IMR-90 (cell line): ENCODE results near the gene SIGLEC12. TPM values are rescaled to one million over a fixed set of nuclear protein-coding genes. Genes with fewer than 3 reads are reported as not detected.

Source experiments
- ATAC-seq: fragments of 200-7000 bp; cut with Tn5 transposase; 2 replicates; pipeline ENCODE4 v1.9.1; 2020; ENCODE audit warnings: low read depth, mild to moderate bottlenecking, moderate library complexity
- BruUV-seq: library from RNA; stranded (reverse); fragments of 400-500 nt; replicated peaks from 2 replicates; lab custom pipeline; 2021; lab: Mats Ljungman, UMichigan
- CTCF ChIA-PET: fragments of 300-600 bp; formaldehyde crosslinking; extraction: SDS; loops from one replicate; lab custom pipeline; 2021; ENCODE audit warnings: antibody characterized with exemption; lab: Yijun Ruan, JAX
- POLR2A ChIA-PET: fragments of 300-600 bp; sonication (Branson Sonifier 250); formaldehyde crosslinking; loops from one replicate; lab custom pipeline; 2022; ENCODE audit warnings: antibody characterized with exemption; ENCODE audit not compliant: unreplicated experiment; lab: Charles Lee
- DNase-seq: peaks from one replicate; pipeline ENCODE4 v3.0.0; 2013
- H2AFZ ChIP-seq: replicated peaks from 2 replicates; pipeline ENCODE3; 2013; ENCODE audit warnings: low read length, mild to moderate bottlenecking; ENCODE audit not compliant: poor library complexity
- H2AK5ac ChIP-seq: 2 replicates; pipeline ENCODE4 v1.6.1; 2013; ENCODE audit warnings: low read depth, low read length, inconsistent platforms
- H2AK9ac ChIP-seq: replicated peaks from 2 replicates; pipeline ENCODE3; 2013; ENCODE audit warnings: mild to moderate bottlenecking, low read depth, low read length, moderate library complexity; ENCODE audit not compliant: poor library complexity
- H2BK120ac ChIP-seq: 2 replicates; pipeline ENCODE4 v1.6.1; 2013; ENCODE audit warnings: low read depth, low read length, inconsistent platforms
- H2BK15ac ChIP-seq: 3 replicates; pipeline ENCODE4 v1.6.1; 2013; ENCODE audit warnings: low read depth, low read length, inconsistent platforms
- H2BK20ac ChIP-seq: 2 replicates; pipeline ENCODE4 v1.6.1; 2013; ENCODE audit warnings: low read depth, mild to moderate bottlenecking, inconsistent platforms, low read length, moderate library complexity
- H2BK5ac ChIP-seq: 2 replicates; pipeline ENCODE4 v1.6.1; 2013; ENCODE audit warnings: mild to moderate bottlenecking, low read depth, low read length, inconsistent platforms; ENCODE audit not compliant: poor library complexity, severe bottlenecking
- H3K14ac ChIP-seq: replicated peaks from 2 replicates; pipeline ENCODE4 v1.6.1; 2013; ENCODE audit warnings: low read depth, low read length, inconsistent platforms
- H3K18ac ChIP-seq: 2 replicates; pipeline ENCODE4 v1.6.1; 2013; ENCODE audit warnings: low read depth, low read length, control low read depth
- H3K23ac ChIP-seq: 2 replicates; pipeline ENCODE4 v1.6.1; 2013; ENCODE audit warnings: low read depth, low read length, inconsistent platforms
- H3K27ac ChIP-seq: 2 replicates; pipeline ENCODE4 v1.5.1; 2013; ENCODE audit warnings: mild to moderate bottlenecking, control low read depth, low read length; ENCODE audit not compliant: insufficient read depth
- H3K27me3 ChIP-seq: 2 replicates; pipeline ENCODE4 v1.6.1; 2013; ENCODE audit warnings: low read length; ENCODE audit not compliant: control insufficient read depth, insufficient read depth
- H3K36me3 ChIP-seq: 2 replicates; pipeline ENCODE4 v1.6.1; 2013; ENCODE audit warnings: low read length, mixed read lengths; ENCODE audit not compliant: control insufficient read depth, insufficient read depth
- H3K4ac ChIP-seq: 2 replicates; pipeline ENCODE4 v1.6.1; 2013; ENCODE audit warnings: low read depth, low read length, inconsistent platforms
- H3K4me1 ChIP-seq: 2 replicates; pipeline ENCODE4 v1.6.1; 2013; ENCODE audit warnings: low read length, mixed read lengths; ENCODE audit not compliant: control insufficient read depth, insufficient read depth
- H3K4me2 ChIP-seq: 2 replicates; pipeline ENCODE4 v1.6.1; 2013; ENCODE audit warnings: low read depth, mild to moderate bottlenecking, control low read depth, low read length, moderate library complexity
- H3K4me3 ChIP-seq: 2 replicates; pipeline ENCODE4 v1.5.1; 2013; ENCODE audit warnings: low read depth, mild to moderate bottlenecking, control low read depth, low read length, moderate library complexity; ENCODE audit not compliant: insufficient read depth
- H3K56ac ChIP-seq: 2 replicates; pipeline ENCODE4 v1.6.1; 2013; ENCODE audit warnings: low read length, inconsistent platforms; ENCODE audit not compliant: insufficient read depth; ENCODE audit errors: extremely low read depth
- H3K79me1 ChIP-seq, 2 experiments: 2 replicates each; pipeline ENCODE4 v1.6.1; 2013; ENCODE audit warnings: low read length in 2 of 2, inconsistent platforms in 1 of 2, low read depth in 1 of 2
- H3K9ac ChIP-seq: 2 replicates; pipeline ENCODE4 v1.6.1; 2013; ENCODE audit warnings: low read depth, low read length, control low read depth
- H3K9me1 ChIP-seq: 2 replicates; pipeline ENCODE4 v1.6.1; 2013; ENCODE audit warnings: low read length, inconsistent platforms; ENCODE audit not compliant: insufficient read depth
- H3K9me3 ChIP-seq: 2 replicates; pipeline ENCODE4 v1.6.1; 2013; ENCODE audit warnings: low read length; ENCODE audit not compliant: control insufficient read depth, insufficient read depth
- H4K20me1 ChIP-seq: 2 replicates; pipeline ENCODE4 v1.6.1; 2013; ENCODE audit warnings: low read length, inconsistent platforms; ENCODE audit not compliant: insufficient read depth
- H4K5ac ChIP-seq: 2 replicates; pipeline ENCODE4 v1.6.1; 2013; ENCODE audit warnings: mild to moderate bottlenecking, low read depth, low read length, control low read depth
- H4K8ac ChIP-seq, 2 experiments: 2 replicates each; pipeline ENCODE4 v1.6.1; 2013; ENCODE audit warnings: low read depth in 2 of 2, low read length in 2 of 2, control low read depth in 1 of 2, inconsistent platforms in 1 of 2
- H4K91ac ChIP-seq: 2 replicates; pipeline ENCODE4 v1.6.1; 2013; ENCODE audit warnings: low read depth, low read length, inconsistent platforms; ENCODE audit not compliant: insufficient read depth
- POLR2A ChIP-seq: IDR thresholded peaks from 2 replicates; pipeline ENCODE4 v1.6.1; 2012; ENCODE audit warnings: mild to moderate bottlenecking, low read depth, low read length
- RAD21 ChIP-seq: IDR thresholded peaks from 2 replicates; pipeline ENCODE4 v1.6.1; 2012; ENCODE audit warnings: low read length, improper control_type of control experiment
- RCOR1 ChIP-seq: IDR thresholded peaks from 2 replicates; pipeline ENCODE4 v1.6.1; 2012; ENCODE audit warnings: mild to moderate bottlenecking, low read length, improper control_type of control experiment; ENCODE audit not compliant: insufficient replicate concordance
- SMC3 ChIP-seq: fragments of 150-350 bp; IDR thresholded peaks from 2 replicates; pipeline ENCODE4 v1.6.1; 2016; ENCODE audit warnings: low read depth, mild to moderate bottlenecking, antibody characterized with exemption, low read length, moderate library complexity
- WGBS, 2 experiments: methylation state at CpG; one replicate each; pipeline versions ENCODE4 v1.1.5 to v1.1.7; 2013; ENCODE audit warnings: missing lambda C conversion rate in 2 of 2; ENCODE audit not compliant: insufficient read length in 1 of 2; ENCODE audit errors: extremely low coverage in 2 of 2; 5-methylcytosine and 5-hydroxymethylcytosine counted together
- dilution Hi-C: fragments of 300-500 bp; cut with HindIII; formaldehyde crosslinking; loops from one replicate; pipeline ENCODE4 v1.14.3; 2018; ENCODE audit warnings: low sequenced_read_pairs; ENCODE audit not compliant: unreplicated experiment
- in situ Hi-C: fragments of 300-500 bp; cut with MboI; formaldehyde crosslinking; loops from 3 replicates; pipeline ENCODE4 v1.14.3; 2019; ENCODE audit warnings: low sequenced_read_pairs, inconsistent platforms, mixed read lengths
- intact Hi-C: fragments of 100-400 bp; cut with micrococcal nuclease; formaldehyde crosslinking; loops from 2 replicates; pipeline ENCODE4 v1.10.0; 2022
- polyA plus RNA-seq, 3 experiments: library from polyadenylated mRNA; depleted of rRNA; stranded (reverse); fragments of >200 nt; gene quantifications; 2 replicates each; pipeline ENCODE4 v1.2.3, GENCODE V29; 2012; ENCODE audit warnings: low replicate concordance in 1 of 3
- total RNA-seq: library from RNA; depleted of rRNA; stranded (reverse); fragments of >200 nt; gene quantifications from 2 replicates; pipeline ENCODE4 v1.2.3, GENCODE V29; 2012
- TF ChIP-seq, protein P1 (sequence below): fragments of 150-350 bp; IDR thresholded peaks from 2 replicates; pipeline ENCODE4 v1.6.1; 2016; ENCODE audit warnings: low read depth, mild to moderate bottlenecking, low read length, moderate library complexity, borderline replicate concordance
- TF ChIP-seq, protein P2 (sequence below): fragments of 150-350 bp; IDR thresholded peaks from 2 replicates; pipeline ENCODE4 v1.6.1; 2017; ENCODE audit warnings: mild to moderate bottlenecking, antibody characterized with exemption, low read length, low read depth

The SIGLEC12 gene
- total and polyA plus RNA-seq, 2 of the 4 experiments (the other 2 are of a cell fraction): not detected

DNA sequence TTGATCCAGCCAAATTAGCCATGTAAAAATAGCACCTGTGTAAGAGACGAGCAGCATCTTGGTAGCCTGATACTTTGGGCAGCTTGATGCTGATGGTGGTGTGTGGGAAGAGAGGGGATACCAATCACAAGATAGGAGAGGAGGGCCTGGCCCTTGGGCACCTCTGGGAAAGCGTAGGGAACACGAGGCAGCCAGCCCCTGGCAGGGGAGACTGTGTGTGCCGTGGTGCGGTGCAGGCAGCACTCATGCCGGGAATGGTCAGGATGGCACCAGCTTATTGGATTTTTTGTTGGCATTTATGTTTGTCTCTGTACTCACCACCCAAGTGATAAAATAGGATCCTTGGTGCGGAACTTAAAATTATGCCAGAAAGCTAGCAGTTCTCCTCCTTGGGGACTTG is 53.6 kb downstream of the SIGLEC12 start:
- Histone ChIP-seq H2AK9ac (no peak overlapping the region), H2BK20ac (no peak overlapping the region), H4K5ac (no peak overlapping the region), H4K8ac (no peak overlapping the region), H3K4me1 (no peaks in the 10 kb centered on the region), H3K36me3 (no peaks in the 10 kb centered on the region), H3K27me3 (no peaks in the 10 kb centered on the region), H2AFZ (no peak overlapping the region), H3K56ac (no peak overlapping the region), H3K79me1 (no peaks in the 10 kb centered on the region), H3K27ac (no peak overlapping the region), H2BK15ac (no peak overlapping the region), H3K9me3 (peaks cover 4% of the 10 kb centered on the region), H3K4ac (no peak overlapping the region), H4K91ac (no peak overlapping the region), H2BK5ac (no peak overlapping the region), H3K9me1 (no peaks in the 10 kb centered on the region), H3K23ac (no peak overlapping the region), H3K18ac (no peak overlapping the region), H4K20me1 (no peaks in the 10 kb centered on the region), H3K9ac (no peak overlapping the region), H3K4me2 (no peak overlapping the region), H3K4me3 (no peak overlapping the region), H3K14ac (no peak overlapping the region), H2AK5ac (no peak overlapping the region), H2BK120ac (no peak overlapping the region)
- ATAC-seq: no peak
- ChIA-PET CTCF (no interaction called here), POLR2A (no interaction called here)
- dilution Hi-C loops (no loop called here), intact Hi-C loops (no loop called here), in situ Hi-C loops (no loop called here)
- 43% methylated on average over 1 of the region's 7 CpGs; no CpG with 5 or more reads in 1 of the 2 experiments for WGBS, 2 experiments
- TF ChIP-seq SMC3 (no peak), RAD21 (no peak), POLR2A (no peak), RCOR1 (no peak)
- TF ChIP-seq, protein P1, sequence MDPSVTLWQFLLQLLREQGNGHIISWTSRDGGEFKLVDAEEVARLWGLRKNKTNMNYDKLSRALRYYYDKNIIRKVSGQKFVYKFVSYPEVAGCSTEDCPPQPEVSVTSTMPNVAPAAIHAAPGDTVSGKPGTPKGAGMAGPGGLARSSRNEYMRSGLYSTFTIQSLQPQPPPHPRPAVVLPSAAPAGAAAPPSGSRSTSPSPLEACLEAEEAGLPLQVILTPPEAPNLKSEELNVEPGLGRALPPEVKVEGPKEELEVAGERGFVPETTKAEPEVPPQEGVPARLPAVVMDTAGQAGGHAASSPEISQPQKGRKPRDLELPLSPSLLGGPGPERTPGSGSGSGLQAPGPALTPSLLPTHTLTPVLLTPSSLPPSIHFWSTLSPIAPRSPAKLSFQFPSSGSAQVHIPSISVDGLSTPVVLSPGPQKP: no peak
- TF ChIP-seq, protein P2, sequence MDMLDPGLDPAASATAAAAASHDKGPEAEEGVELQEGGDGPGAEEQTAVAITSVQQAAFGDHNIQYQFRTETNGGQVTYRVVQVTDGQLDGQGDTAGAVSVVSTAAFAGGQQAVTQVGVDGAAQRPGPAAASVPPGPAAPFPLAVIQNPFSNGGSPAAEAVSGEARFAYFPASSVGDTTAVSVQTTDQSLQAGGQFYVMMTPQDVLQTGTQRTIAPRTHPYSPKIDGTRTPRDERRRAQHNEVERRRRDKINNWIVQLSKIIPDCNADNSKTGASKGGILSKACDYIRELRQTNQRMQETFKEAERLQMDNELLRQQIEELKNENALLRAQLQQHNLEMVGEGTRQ: no peak
- no peak for DNase-seq
- no TSS peak for BruUV-seq
